ENCODE results near the gene MYPOP. TPM values are rescaled to one million over a fixed set of nuclear protein-coding genes. Genes with fewer than 3 reads are reported as not detected.

The MYPOP gene
- total and polyA plus RNA-seq, 2 of the 13 experiments (the other 11 are each of a cell fraction or from before 2014, with no cell fraction given), result 2.3 to 2.7 TPM

DNA sequence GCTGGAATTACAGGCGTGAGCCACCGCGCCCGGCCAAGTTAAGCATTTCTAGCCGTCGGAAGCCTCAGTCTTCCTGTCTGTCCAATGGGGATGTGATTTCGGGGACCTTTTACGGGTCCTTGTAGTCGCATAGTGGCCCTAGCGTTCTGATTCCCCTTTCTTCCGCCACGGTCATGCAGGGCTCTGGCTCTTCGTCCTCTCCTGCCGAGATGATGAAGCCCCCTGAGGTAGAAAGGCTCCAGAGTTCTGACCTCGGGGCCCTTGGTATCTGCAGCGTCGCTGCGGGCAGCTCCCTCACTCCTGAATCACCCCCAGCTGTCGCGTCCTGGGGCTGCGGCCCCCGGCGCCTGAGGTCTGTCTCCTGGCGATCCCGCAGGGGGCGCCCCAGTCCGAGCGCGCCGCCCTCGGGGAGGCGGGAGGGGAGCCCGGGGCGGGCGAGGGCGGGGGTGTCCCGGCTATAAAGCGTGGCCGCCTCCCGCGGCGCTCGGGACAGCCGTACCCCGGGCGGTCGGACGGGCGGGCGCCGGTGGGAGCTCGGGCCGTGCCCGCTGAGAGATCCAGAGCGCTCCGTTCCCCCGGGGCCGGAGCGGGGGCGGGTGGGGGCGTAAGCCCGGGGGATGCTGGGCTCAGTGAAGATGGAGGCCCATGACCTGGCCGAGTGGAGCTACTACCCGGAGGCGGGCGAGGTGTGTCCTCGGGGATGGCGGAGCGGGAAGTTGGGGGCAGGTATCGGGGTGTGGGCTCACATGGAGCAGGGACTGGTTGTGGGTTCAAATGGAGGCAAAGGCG lies 38.4 kb downstream of the MYPOP start, which contains the start of gene FOXA3 (continued):
- TF ChIP-seq, protein P1, sequence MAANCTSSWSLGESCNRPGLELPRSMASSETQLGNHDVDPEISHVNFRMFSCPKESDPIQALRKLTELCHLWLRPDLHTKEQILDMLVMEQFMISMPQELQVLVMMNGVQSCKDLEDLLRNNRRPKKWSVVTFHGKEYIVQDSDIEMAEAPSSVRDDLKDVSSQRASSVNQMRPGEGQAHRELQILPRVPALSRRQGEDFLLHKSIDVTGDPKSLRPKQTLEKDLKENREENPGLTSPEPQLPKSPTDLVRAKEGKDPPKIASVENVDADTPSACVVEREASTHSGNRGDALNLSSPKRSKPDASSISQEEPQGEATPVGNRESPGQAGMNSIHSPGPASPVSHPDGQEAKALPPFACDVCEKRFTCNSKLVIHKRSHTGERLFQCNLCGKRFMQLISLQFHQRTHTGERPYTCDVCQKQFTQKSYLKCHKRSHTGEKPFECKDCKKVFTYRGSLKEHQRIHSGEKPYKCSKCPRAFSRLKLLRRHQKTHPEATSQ (CRISPR knock-in tag; IDR thresholded peaks at IDR 0.05; ENCODE audit: borderline replicate concordance), result 0 out of 2 replicates have a peak, but pooled peaks have one; percentile 26
- TF ChIP-seq ZNF709 (CRISPR knock-in tag; IDR thresholded peaks at IDR 0.05) (0 out of 2 replicates have a peak, but pooled peaks have one; percentile 59), ZNF142 (CRISPR knock-in tag; IDR thresholded peaks at IDR 0.05) (peak; percentile 79; the same call in 1 of the 2 replicates), ZNF878 (CRISPR knock-in tag; IDR thresholded peaks at IDR 0.05) (no peak), ZNF530 (CRISPR knock-in tag; IDR thresholded peaks at IDR 0.05; ENCODE audit: low read depth) (no peak), MIXL1 (CRISPR knock-in tag; IDR thresholded peaks at IDR 0.05) (no peak), ADNP (CRISPR knock-in tag; IDR thresholded peaks at IDR 0.05) (peak; percentile 90; the same call in 1 of the 2 replicates), GTF3A (CRISPR knock-in tag; conservative IDR thresholded peaks at IDR 0.05) (no peak), ZNF839 (CRISPR knock-in tag; IDR thresholded peaks at IDR 0.05; ENCODE audit: borderline replicate concordance) (no peak), ZBTB33 (CRISPR knock-in tag; IDR thresholded peaks at IDR 0.05) (0 out of 2 replicates have a peak, but pooled peaks have one; percentile 41), MAZ (IDR thresholded peaks at IDR 0.05; ENCODE audit: borderline replicate concordance, low read depth, low read length) (peak; percentile 95), MAZ (CRISPR knock-in tag; IDR thresholded peaks at IDR 0.05; ENCODE audit: low read depth) (peak; percentile 87; the same call in 1 of the 2 replicates), PCBP1 (IDR thresholded peaks at IDR 0.05; ENCODE audit: borderline replicate concordance, low read depth, low read length) (no peak), CHD4 (IDR thresholded peaks at IDR 0.05; ENCODE audit: borderline replicate concordance, low read length) (peak; percentile 98), ZNF510 (CRISPR knock-in tag; IDR thresholded peaks at IDR 0.05; ENCODE audit: low read depth) (no peak)
- TF ChIP-seq, protein P2, sequence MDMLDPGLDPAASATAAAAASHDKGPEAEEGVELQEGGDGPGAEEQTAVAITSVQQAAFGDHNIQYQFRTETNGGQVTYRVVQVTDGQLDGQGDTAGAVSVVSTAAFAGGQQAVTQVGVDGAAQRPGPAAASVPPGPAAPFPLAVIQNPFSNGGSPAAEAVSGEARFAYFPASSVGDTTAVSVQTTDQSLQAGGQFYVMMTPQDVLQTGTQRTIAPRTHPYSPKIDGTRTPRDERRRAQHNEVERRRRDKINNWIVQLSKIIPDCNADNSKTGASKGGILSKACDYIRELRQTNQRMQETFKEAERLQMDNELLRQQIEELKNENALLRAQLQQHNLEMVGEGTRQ (IDR thresholded peaks at IDR 0.05; ENCODE audit: low read depth, low read length), result no peak
- TF ChIP-seq, protein P2 (CRISPR knock-in tag; IDR thresholded peaks at IDR 0.05; ENCODE audit: borderline replicate concordance), result no peak
